GM18909 (cell line): Measurements from ENCODE around the gene PRR33.
"Not testable (repeated sequence)": the region's sequence is repeated elsewhere in the genome, so short reads cannot be mapped to it uniquely, and the experiment has no call there.

Experiments used
- ATAC-seq: cut with Tn5 transposase; IDR thresholded peaks from one replicate; pipeline ENCODE4 v1.9.1; 2021; ENCODE audit warnings: mild to moderate bottlenecking; ENCODE audit not compliant: unreplicated experiment, poor library complexity

Gene PRR33

DNA sequence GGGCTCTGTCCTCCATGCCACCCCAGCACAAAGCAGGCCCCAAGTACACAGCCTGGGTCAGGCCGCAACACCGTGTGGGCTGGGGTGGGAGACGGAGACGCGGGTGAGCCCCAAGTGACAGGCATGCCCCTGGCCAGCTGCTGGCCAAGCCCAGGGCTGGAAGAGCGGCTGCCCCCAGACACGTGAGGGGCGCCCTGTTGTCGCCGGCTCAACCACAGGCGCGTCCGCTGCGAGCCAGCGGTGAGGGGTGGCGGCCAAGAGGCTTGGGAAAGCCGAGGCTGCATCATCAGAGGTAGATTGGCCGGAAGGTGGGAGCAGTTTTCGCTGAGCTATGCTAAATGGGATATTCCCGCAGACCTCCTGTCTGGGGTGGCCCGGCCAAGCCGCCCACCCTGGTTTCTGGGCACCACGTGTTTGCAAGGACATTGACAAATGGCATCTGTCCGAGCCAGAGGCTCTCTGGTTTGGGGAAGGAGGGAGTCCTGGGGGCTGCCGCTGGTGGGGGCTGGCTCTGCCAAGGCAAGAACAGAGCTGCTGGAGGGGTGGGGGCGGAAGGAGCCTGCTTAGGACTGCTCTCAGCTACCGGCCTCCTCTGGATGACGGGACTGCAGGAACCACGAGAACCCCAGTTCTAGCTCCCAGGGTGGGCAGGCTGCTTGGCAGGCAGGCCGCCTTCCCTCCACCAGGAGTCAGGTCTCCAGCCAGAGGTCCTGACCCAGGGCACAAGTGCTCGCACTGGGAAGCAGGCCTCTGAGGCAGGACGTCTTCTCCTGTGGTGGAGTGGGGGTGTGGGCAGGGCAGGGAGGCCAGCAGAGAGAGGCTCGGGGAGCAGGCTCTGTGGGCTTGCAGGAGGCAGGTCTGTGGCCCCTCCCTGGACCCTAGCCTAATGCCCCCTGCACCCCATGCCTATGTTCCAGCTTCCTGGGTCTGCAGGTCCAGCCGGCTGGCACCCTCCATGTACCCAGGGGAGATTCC, 552 bp downstream of the PRR33 start:
- no peak for ATAC-seq

DNA sequence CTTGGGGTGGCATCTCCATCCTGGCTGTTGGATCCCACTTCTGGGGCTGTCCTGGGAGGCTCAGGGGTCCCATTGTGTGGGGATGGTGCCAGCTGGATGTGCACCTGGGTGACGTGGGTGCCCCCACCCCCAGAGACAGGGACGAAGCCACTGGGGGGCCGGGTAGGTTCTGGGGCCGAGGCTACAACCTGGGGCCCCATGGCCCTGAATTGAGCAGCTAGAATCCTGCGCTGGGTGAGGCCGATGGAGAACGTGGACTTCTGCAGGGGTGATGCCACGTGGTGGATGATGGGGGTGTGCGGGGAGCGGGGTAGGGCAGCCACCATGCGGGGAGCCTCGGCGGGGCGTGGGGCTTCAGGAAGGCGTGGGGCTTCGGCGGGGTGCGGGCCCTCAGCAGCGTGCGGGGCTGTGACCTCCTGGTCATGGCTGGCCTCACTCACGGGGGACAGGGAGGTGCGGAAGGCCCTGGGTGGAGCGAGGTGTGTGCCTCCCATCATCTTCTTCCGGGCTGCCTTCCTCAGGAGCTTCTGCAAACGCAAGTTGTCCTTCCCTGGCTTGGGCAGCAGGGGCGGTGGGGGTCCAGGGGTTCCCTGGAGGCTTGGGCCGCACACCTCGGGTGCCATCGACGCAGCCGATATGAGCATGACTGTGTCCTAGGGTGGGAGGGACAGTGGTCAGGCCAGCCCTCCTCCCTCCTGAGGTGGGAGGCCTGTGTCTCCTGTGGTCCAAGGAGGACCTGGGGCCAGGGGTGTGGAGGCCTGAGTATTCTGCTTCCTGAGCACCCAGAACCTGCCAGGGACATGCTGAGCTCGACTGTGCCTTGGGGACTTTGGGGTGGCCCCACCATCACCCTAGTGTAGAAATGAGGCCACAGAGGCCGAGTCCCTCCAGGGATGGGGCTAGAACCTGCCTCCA, 1.5 kb downstream of the PRR33 start:
- ATAC-seq, result no peak

DNA sequence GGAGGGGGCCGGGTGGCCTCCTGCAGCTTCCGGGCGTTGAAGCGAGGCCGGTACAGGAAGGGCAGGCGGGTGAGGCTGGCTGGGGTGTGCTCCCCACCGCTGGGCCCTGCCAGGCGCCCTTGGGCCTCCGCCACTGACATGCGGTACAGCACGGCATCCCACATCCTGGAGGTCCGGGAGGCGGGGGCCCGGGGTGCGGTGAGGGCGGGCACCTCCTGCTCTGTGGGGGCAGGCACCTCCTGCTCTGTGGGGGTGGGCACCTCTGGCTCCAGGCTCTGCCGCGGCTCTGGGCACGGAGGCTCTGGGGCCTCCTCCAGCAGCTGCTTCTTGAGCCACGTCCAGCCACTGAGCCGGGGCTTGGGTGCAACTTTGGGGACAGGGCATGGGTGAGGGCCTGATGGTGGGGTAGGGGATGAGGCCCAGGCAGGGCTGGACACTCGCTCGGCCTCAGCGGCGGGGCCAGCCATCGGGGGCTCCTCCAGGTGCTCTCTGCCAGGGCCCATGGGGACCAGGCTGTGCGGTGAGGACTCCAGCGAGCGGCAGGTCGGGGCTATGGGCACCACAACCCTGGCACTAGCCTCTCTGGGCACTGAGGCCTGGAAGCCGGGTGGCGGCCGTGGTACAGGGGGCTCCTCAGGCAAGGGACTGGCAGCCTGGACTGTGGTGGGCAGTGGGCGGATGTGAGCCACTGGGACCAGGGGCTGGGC, 2.3 kb downstream of the PRR33 start:
- no peak for ATAC-seq

DNA sequence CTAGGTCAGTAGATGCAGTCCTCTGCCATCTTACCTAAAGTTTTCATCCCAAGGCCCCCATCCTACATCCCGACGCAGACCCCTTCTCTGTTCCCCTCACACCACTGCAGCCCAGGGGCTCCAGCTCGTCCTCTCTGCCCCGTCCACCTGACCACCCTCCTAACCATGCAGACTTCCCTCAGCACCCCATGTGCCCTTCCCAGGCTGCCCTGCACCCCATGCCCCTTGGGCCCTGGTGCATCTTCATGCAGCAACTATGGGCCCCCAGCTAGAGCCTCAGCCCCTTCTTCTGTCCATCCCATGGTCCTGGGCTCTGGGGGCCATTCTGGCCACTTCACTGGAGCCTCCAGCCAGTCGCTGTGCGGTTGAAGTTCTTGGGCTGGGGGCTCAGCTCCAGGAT, 2.9 kb downstream of the PRR33 start:
- no peak for ATAC-seq

DNA sequence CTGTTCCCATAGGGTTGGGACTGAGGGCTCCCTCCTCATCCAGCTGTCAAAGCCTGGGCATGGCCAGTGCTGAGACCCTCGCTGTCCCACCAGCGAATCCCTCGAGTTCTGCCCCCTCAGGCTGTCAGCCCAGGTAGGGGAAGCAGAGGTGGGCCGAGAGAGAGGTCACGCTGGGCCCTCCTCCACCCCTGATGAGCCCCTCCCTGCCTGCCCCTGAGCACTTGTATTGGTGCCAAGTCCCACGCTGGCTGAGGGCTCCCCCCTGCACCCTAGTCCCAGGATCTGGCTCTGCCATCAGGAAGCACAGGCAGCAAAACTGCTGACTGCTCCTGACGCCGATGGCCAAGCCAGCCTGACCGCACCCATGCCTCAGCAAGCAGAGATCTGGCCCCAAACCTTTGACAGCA, 3.3 kb downstream of the PRR33 start:
- ATAC-seq, result no peak

DNA sequence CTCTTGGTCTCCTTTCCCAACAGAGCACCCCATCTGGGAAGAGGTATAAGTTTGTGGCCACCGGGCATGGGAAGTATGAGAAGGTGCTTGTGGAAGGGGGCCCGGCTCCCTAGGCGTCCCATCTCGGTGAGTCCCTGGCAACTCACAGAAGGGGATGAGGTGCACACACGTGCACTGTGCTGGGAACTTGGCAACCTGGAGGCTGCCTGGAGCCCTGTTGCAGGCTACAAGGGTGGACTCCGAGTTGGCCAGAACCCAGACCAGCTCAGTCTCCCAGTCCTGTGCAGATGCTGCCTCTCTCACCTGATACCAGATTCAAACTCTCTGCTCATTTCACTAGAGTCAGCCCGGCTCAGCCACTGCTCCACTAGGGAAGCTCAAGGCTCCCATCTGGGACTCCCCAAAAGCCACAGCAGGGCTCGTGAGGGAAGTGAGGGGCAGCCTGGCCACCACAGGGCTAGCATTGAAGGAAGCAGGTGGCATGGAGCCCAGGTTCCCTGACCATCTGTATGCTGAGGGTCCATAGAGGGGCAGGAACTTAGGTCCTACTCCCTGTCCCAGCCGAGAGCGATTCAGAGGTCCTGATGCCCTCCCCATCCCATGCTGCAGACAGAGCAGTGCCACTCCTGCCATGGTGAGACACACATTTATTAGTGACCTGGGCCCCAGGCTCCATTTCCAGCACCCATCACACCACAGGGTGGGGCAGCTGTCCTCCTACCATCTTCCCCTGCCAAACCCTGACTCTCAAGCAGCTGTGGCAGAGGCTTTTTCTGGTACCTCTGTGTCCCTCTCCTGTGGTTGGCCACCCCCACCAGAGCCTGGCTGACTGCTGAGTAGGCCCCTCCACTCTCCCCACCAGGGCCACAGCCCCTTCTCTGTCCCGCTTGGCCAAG, 4.0 kb downstream of the PRR33 start:
- ATAC-seq, result no peak

DNA sequence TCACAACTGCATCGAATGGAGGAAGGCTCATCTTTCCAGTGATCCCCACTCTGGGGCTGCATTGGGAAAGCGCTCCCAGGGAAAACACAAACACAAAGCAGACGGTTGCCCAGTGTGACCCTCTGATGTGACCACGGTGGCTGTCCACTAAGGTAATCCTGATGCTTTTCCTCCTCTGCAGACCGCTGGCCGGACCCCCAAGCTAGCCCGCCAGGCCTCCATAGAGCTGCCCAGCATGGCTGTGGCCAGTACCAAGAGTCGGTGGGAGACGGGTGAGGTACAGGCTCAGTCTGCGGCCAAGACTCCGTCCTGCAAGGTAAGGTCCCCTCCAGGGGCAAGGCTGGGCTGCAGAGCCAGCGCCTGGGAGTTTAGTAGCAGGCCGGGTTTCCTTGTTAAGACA, 5.1 kb downstream of the PRR33 start:
- not testable (repeated sequence) for ATAC-seq

DNA sequence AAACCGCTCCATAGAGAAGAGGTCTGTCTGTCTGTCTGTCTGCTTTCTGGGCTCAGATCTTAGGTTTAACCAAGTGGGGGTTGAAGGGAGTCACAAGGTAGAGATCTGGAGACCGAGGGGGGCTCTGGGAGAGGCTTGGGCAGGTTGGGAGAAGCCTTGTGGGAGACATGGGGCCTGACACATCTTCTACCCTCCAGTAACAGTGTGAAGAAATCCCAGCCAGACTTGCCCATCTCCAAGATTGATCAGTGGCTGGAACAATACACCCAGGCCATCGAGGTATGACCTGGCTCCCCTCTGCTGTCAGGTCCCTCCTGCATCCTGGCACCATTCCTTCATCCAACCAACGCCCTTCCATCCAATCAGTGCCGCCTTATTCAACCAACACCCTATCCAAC, 7.4 kb downstream of the PRR33 start:
- ATAC-seq, result no peak

DNA sequence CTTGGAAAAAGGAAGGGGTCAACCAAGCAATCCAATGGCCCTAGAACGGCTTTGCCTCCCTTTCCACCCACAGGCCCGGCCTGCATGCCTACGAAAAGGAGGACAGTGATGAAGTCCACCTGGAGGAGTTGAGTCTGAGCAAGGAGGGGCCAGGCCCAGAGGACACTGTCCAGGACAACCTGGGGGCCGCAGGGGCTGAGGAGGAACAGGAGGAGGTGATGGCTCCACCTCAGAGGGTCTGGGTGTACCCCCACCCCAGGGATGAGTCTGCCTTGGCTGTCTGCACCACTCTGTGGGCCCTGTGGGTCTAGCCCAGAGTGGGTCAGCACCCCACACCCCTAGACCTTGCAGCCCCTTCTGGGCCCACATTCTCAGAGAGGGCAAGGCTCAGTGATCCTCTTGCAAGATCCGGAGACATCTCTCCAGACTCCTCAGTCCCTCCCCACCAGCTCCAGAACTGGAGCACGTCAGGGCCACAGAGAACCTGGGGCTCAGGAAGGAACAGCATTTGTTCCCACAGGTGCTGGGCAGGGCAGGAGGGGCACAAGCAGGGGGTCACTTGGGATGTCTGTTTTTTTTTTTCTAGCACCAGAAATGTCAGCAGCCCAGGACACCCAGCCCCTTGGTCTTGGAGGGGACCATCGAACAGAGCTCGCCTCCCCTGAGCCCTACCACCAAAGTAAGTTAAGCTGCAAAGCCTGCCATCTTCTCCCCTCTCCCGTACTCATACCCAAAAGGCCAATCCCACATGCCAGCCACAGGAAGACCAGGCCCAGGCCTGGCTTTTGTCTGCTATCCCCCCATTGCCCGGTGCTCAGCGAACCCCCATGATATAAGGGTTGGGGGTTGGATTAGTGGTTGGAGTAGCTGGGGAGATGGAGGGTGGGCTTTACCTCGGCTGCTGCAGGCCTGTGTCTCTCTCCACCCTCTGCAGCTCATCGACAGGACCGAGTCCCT, 8.1 kb downstream of the PRR33 start:
- ATAC-seq, result no peak

DNA sequence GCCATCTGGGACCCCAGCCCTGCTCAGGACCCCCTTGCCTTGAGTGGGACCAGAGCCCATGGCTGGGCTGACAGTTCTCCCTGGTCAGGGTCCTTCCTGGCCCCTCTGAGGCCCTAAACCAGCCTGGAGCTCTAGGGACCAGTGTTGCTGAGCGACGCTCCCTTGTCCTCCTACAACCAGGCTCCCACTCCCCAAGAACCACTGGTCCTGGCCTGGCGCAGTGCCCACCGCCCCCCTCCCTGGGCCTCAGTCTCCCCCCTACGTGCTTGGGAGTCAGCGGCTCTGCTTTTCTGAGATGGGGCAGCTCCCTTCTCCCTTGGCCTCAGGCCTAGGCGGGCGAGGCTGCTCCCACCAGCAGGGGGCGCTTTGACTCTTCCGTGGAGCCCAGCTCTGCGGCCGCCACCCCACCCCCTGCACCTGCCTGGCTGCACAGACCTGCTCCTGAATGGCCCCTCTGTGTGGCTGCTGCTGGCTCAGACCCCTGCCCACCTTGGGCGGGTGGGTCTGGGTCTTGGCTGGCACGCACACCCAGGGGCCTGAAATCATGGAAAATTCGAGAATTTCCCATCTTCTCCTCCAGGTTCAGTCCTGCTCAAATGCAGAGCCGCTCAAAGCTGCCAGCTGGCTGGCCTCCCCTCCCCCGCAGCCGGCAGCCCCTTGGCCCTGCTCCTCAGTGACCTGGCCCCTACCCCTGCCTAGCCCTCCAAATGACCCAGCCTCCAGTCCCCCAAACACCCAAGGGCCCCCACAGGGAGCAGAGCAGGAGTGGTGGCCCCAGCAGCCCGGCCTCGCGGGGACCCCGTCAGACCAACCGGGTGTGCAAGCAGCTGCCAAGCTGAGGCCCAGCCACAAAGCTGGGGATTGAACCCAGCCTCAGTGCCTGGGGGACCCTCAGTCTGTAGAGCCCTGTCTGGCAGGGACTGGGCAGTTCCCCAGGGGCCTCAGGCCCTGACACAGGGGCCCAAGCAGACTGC, 9.1 kb downstream of the PRR33 start:
- ATAC-seq, result peak; percentile 58

DNA sequence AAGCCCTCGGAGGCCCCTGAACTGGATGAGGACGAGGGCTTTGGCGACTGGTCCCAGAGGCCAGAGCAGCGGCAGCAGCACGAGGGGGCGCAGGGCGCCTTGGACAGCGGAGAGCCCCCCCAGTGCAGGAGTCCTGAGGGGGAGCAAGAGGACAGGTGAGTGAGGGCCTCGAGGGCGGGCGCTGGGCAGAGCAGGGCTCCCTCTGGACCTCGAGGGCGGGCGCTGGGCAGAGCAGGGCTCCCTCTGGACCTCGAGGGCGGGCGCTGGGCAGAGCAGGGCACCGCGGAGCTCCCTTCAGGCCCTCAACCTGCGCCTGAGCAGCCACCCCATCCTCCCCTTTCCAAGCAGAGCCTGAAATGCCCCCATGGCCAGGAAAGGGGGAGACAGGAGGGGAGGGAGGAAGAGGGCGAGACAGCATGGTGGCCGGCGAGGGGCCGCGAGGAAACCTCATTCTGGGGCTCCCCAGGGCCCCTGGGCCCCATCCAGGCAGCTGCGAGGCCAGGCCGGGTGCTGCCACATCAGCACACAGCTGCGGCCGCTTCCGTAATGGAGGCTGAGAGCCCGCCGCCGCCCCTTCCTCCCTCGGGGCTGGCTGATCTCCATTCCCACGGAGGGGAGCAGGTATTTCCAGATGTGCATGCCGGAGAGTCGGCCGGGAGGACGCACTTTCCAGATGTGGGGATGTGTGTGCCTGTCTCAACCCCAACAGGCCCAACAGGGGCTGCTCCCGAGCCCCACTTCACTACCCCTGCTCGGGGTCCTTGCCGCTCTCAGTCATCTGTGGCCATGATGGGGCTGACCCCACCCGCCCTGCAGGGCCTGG, 10.0 kb downstream of the PRR33 start:
- no peak for ATAC-seq

DNA sequence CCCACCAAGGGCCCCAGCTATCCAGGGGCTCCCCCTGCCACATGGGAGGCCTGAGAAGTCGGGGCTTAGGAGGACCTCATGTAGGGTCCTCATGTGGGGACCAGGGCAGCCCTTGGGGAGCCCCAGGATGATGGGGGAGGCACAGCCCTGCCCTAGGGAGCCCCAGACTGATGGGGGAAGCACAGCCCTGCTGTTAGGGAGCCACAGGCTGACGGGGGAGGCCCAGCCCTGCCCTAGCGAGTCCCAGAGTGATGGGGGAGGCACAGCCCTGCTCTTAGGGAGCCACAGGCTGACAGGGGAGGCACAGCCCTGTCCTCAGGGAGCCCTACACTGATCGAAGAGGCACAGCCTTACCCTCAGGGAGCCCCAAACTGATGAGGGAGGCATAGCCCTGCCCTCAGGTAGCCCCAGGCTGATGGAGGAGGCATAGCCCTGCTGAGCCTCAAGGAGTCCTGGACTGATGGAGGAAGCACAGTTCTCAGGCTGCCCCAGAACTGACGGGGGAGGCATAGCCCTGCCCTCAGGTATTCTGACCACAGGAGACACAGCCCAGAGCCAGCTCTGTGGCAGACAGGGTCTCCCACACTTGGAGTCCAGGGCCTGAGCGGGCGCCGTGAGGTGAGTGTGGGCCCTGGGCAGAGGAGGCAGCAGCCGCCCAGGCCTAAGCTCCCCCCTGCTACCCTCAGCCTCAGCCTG, 10.8 kb downstream of the PRR33 start:
- no peak for ATAC-seq

DNA sequence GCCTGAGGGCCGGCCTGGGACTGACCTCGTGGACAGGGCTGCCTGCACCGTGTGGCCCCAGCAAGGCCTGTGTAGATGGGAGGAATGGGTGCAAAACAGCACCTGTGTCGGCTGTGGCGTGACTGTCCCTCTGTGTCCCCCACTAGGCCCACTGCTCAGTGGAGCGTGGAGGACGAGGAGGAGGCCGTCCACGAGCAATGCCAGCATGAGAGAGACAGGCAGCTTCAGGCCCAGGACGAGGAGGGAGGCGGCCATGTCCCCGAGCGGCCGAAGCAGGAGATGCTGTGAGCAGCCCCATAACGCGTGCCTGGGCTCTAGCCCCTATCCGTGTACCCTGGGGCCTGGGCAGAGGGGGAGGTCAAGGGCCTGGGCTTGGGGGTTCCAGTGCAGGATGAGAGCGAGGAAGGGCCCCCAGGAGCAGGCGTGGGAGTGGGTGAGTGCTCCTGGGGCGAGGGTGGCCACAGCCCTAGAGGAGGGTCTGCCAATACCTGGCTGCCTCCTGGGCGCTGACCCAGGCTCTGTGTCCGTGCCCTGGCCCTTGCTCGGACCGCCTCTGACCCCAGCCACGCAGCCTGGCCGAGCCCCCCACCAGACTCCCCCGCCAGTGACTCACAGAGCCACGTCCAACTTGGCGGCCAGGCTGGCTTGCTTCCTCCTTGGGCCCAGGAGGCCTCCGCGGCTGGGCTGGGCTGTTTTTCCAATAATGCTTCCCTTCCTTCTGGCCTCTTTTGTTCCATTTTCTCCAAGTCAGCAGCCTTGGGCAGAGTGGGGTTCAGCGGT, 11.6 kb downstream of the PRR33 start:
- ATAC-seq, result no peak

DNA sequence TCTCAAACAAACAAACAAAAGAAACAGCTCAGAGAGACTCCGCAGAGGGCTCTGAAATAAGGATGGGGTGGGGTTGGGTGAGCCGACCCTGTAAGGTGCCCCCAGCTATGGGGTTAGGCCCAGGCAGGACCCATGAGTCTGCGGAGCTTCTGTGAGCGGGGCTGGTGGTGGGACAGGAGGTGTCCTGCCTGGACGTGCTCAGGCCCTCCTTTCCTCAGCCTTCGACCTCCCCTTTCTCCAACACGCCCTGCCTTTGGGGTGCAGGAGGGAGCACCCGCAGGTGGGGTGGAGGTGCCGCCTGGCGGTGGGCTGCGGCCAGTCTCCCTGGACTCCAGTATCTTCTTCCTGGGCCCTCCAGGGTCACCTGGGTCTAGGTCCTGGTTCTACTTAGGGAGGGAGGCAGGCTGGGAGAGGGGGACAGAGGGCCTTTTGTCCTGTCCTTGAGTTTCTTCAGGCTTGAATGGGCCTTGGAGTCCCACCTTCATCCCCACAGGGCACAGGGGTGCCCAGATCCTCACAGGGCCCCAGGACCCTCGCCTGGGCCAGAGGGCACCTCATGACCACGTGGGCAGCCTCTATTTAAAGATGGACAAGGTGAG, 12.3 kb downstream of the PRR33 start:
- no peak for ATAC-seq
